K562 (cell line): Measurements from ENCODE around the gene PRKAR2B. TPM values are rescaled to one million over a fixed set of nuclear protein-coding genes. Genes with fewer than 3 reads are reported as not detected.

ENCODE experiments used
- BACH1 ChIP-seq: fragments of 200-800 bp; sonication (Bioruptor generic); IDR thresholded peaks from 2 replicates; pipeline ENCODE4 v1.6.1; 2016; ENCODE audit warnings: missing genetic modification characterization, missing compliant biosample characterization
- CBX3 ChIP-seq, 2 experiments: IDR thresholded peaks; 1 replicate in 1 of 2; 2 replicates in 1 of 2; pipeline ENCODE4 v1.6.1; 2012; ENCODE audit warnings: inconsistent platforms in 2 of 2, low read length in 2 of 2, borderline replicate concordance in 1 of 2, control low read depth in 1 of 2
- E4F1 ChIP-seq: fragments of 250-450 bp; sonication (Bioruptor Pico); IDR thresholded peaks from 2 replicates; pipeline ENCODE4 v1.5.0; 2021; ENCODE audit warnings: mild to moderate bottlenecking, borderline replicate concordance
- ETV1 ChIP-seq: fragments of 450-650 bp; conservative IDR thresholded peaks from 2 replicates; pipeline ENCODE4 v1.6.1; 2016; ENCODE audit warnings: missing genetic modification characterization, control low read depth, low read depth, missing compliant biosample characterization
- NR4A1 ChIP-seq, 2 experiments: fragments of 250-450 bp in 1 of 2; fragments of 450-650 bp in 1 of 2; sonication (Bioruptor Pico) in 1 of 2; IDR thresholded peaks; 2 replicates each; pipeline versions ENCODE4 v1.4.0 to v1.6.1; 2016 to 2020; ENCODE audit warnings: mild to moderate bottlenecking in 2 of 2, missing compliant biosample characterization in 1 of 2, missing genetic modification characterization in 1 of 2, moderate library complexity in 1 of 2
- ZNF644 ChIP-seq: fragments of 200-800 bp; sonication (Bioruptor generic); IDR thresholded peaks from 2 replicates; pipeline ENCODE4 v1.6.1; 2016; ENCODE audit warnings: low read depth, missing genetic modification characterization, missing compliant biosample characterization
- polyA plus RNA-seq, 8 experiments: library from polyadenylated mRNA; depleted of rRNA in 4 of 8; stranded (reverse) in 5 of 8; unstranded in 3 of 8; fragments of >200 nt; fragmentation: Nextera tagmentation in 2 of 8; fragmentation: Illumina TruSeq in 1 of 8; extraction: Ambion mirVana in 2 of 8; extraction: Trizol in 1 of 8; gene quantifications; 2 replicates each; pipeline versions ENCODE4 v1.2.1 to v1.2.3, GENCODE V29; 2011 to 2014; ENCODE audit warnings: inconsistent platforms in 1 of 8, missing spikeins in 1 of 8
- total RNA-seq, 7 experiments: library from RNA; depleted of rRNA in 6 of 7; stranded (reverse); fragments of >200 nt in 6 of 7; fragmentation: Illumina TruSeq in 2 of 7; extraction: Trizol in 2 of 7; gene quantifications; 2 replicates each; pipeline versions ENCODE4 v1.2.1 to v1.2.3, GENCODE V29; 2011 to 2021; ENCODE audit warnings: low replicate concordance in 1 of 7

PRKAR2B gene
- total and polyA plus RNA-seq, 9 of the 15 experiments (the other 6 are each of a cell fraction or from before 2014, with no cell fraction given) = 59.0 to 173 (median 129) TPM

DNA sequence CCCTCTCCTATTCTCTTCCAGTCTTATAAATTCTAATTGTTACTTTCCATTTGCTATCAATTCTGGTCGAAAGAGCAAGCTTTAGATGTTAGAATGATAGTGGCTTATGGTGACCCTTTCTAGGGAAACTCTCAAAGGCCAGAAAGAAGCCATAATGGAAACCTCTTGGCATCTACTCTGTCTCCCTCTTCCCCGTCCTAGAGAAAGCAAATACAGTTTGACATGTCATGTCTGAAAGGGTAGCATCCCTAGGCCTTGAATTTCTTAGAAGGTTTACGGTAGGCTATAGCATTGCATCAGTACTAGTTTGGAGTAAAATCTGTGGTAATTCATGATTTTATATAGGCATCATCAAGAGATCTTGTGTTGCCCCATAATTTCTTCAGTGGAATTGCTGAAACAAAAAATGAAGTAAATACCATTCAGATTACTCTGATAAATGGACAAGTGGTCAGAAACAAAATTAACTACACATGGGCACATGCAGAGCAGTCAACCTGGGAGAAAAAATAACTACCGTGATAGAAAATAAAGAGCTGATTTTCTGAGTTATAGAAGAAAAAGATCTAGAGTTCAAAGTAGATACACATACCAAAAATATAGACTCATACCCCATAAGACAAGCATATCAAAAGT, 4.4 kb downstream of the PRKAR2B start (continued):
- TF ChIP-seq E4F1 (CRISPR knock-in tag) (0 out of 2 replicates have a peak, but pooled peaks have one; percentile 37), ETV1 (tag) (0 out of 2 replicates have a peak, but pooled peaks have one; percentile 4), CBX3 (IDR thresholded peaks at IDR 0.05; ENCODE audit: borderline replicate concordance in 1 of 2, low read length in 2 of 2) (0 out of 3 replicates have a peak, but pooled peaks of 1 of the 2 experiments have one; percentile 7), NR4A1 (CRISPR knock-in tag; IDR thresholded peaks at IDR 0.05) (no peak), NR4A1 (tag; IDR thresholded peaks at IDR 0.05) (peak; percentile 50; the same call in 1 of the 2 replicates), ZNF644 (0 out of 2 replicates have a peak, but pooled peaks have one; percentile 16), BACH1 (0 out of 2 replicates have a peak, but pooled peaks have one; percentile 11)
